Measurements from ENCODE around the gene DARS2.

DARS2 gene

GRCh38 chr1:173886746-173887611, 62.5 kb downstream of the DARS2 start:
- DNase-seq (ENCODE audit: low read depth in 2 of 3, low spot score in 1 of 3) = no peak

- DNase-seq (ENCODE audit: low read depth in 2 of 3, low spot score in 1 of 3) = no peak
These were observed 63.2 kb downstream of the DARS2 start for GRCh38 chr1:173887627-173888026.

GRCh38 chr1:173888749-173889148, 64.3 kb downstream of the DARS2 start:
- no peak for DNase-seq (ENCODE audit: low read depth in 2 of 3, low spot score in 1 of 3)

- DNase-seq (ENCODE audit: low read depth in 2 of 3, low spot score in 1 of 3) = no peak
These were observed 65.4 kb downstream of the DARS2 start for GRCh38 chr1:173889885-173890284.

- no peak for DNase-seq (ENCODE audit: low read depth in 2 of 3, low spot score in 1 of 3)
These were observed 69.1 kb downstream of the DARS2 start for GRCh38 chr1:173893611-173894010.

GRCh38 chr1:173894189-173894588, 69.7 kb downstream of the DARS2 start:
- DNase-seq (ENCODE audit: low read depth in 2 of 3, low spot score in 1 of 3) = no peak

GRCh38 chr1:173900427-173900826, 76.0 kb downstream of the DARS2 start:
- no peak for DNase-seq (ENCODE audit: low read depth in 2 of 3, low spot score in 1 of 3)

GRCh38 chr1:173900992-173901391, 76.5 kb downstream of the DARS2 start:
- DNase-seq (ENCODE audit: low read depth in 2 of 3, low spot score in 1 of 3) = no peak

- no peak for DNase-seq (ENCODE audit: low read depth in 2 of 3, low spot score in 1 of 3)
These were observed 79.5 kb downstream of the DARS2 start for GRCh38 chr1:173903827-173904531.
